CD14-positive monocyte (primary cell): ENCODE measurements around the gene EGLN2. TPM values are rescaled to one million over a fixed set of nuclear protein-coding genes. Genes with fewer than 3 reads are reported as not detected.
"Not testable (repeated sequence)": the region's sequence is repeated elsewhere in the genome, so short reads cannot be mapped to it uniquely, and the experiment has no call there.

ENCODE experiments used
- DNase-seq, 3 donors: peaks; one replicate each; pipeline ENCODE4 v3.0.0-alpha.2; 2011 to 2022
- H2AFZ ChIP-seq: 2 replicates; pipeline ENCODE4 v1.6.0; 2012; ENCODE audit warnings: mild to moderate bottlenecking, low read depth, low read length, inconsistent platforms; ENCODE audit not compliant: insufficient read depth, poor library complexity, severe bottlenecking
- H3K27ac ChIP-seq, 2 donors: 1 replicate in 1 of 2; 2 replicates in 1 of 2; pipeline ENCODE4 v1.5.1; 2012 to 2013; ENCODE audit warnings: low read length in 2 of 2, control low read depth in 1 of 2, inconsistent platforms in 1 of 2, low read depth in 1 of 2, mild to moderate bottlenecking in 1 of 2
- H3K27me3 ChIP-seq, 2 donors: one replicate each; pipeline versions ENCODE4 v1.6.0 to v1.6.1; 2011 to 2013; ENCODE audit warnings: low read length in 2 of 2; ENCODE audit not compliant: control insufficient read depth in 2 of 2, insufficient read depth in 2 of 2
- H3K36me3 ChIP-seq, 2 donors: replicated peaks in 1 of 2; 1 replicate in 1 of 2; 2 replicates in 1 of 2; pipeline versions ENCODE4 v1.5.1 to v1.6.1; 2012 to 2013; ENCODE audit warnings: low read length in 2 of 2, control low read depth in 1 of 2, inconsistent platforms in 1 of 2, mild to moderate bottlenecking in 1 of 2; ENCODE audit not compliant: insufficient read depth in 2 of 2, control insufficient read depth in 1 of 2
- H3K4me1 ChIP-seq, 2 donors: 1 replicate in 1 of 2; 2 replicates in 1 of 2; pipeline versions ENCODE4 v1.5.1 to v1.6.1; 2012 to 2013; ENCODE audit warnings: low read length in 2 of 2, control low read depth in 1 of 2, inconsistent platforms in 1 of 2, mild to moderate bottlenecking in 1 of 2, moderate library complexity in 1 of 2; ENCODE audit not compliant: insufficient read depth in 2 of 2, control insufficient read depth in 1 of 2
- H3K4me2 ChIP-seq: replicated peaks from 2 replicates; pipeline ENCODE3; 2012; ENCODE audit warnings: low read length, moderate library complexity, mild to moderate bottlenecking; ENCODE audit not compliant: poor library complexity, severe bottlenecking; ENCODE audit errors: extremely low read depth
- H3K4me3 ChIP-seq, 3 experiments: fragments of 200-600 bp in 1 of 3; sonication (generic) in 1 of 3; replicated peaks in 1 of 3; 1 replicate in 2 of 3; 2 replicates in 1 of 3; pipeline ENCODE4 v1.5.1; 2011 to 2013; ENCODE audit warnings: low read length in 3 of 3, mild to moderate bottlenecking in 3 of 3, control low read depth in 2 of 3, low read depth in 2 of 3, inconsistent platforms in 1 of 3, moderate library complexity in 1 of 3
- H3K79me2 ChIP-seq: 2 replicates; pipeline ENCODE4 v1.6.0; 2012; ENCODE audit warnings: mild to moderate bottlenecking, control low read depth, inconsistent platforms, low read length, moderate library complexity; ENCODE audit not compliant: insufficient read depth
- H3K9ac ChIP-seq: 2 replicates; pipeline ENCODE4 v1.6.0; 2017; ENCODE audit warnings: low read length, mild to moderate bottlenecking; ENCODE audit not compliant: insufficient read depth, poor library complexity, severe bottlenecking
- H3K9me3 ChIP-seq, 2 donors: replicated peaks in 1 of 2; 1 replicate in 1 of 2; 2 replicates in 1 of 2; pipeline versions ENCODE4 v1.5.1 to v1.6.1; 2012 to 2013; ENCODE audit warnings: low read length in 2 of 2, control low read depth in 1 of 2; ENCODE audit not compliant: control insufficient read depth in 1 of 2, insufficient read depth in 1 of 2
- H4K20me1 ChIP-seq: 2 replicates; pipeline ENCODE4 v1.6.0; 2012; ENCODE audit warnings: mild to moderate bottlenecking, low read length, control low read depth, moderate library complexity; ENCODE audit not compliant: insufficient read depth
- H3K27ac Mint-ChIP-seq, 7 donors: one replicate each; pipeline ENCODE4 v1.8.0; 2020; ENCODE audit warnings: mild to moderate bottlenecking in 7 of 7, mixed read lengths in 7 of 7, moderate library complexity in 6 of 7, inconsistent platforms in 2 of 7
- H3K27me3 Mint-ChIP-seq, 3 donors: one replicate each; pipeline ENCODE4 v1.8.0; 2021 to 2022; ENCODE audit warnings: low read depth in 3 of 3, mild to moderate bottlenecking in 3 of 3, mixed read lengths in 3 of 3, moderate library complexity in 3 of 3, inconsistent platforms in 1 of 3
- H3K36me3 Mint-ChIP-seq, 2 donors: one replicate each; pipeline ENCODE4 v1.8.0; 2020; ENCODE audit warnings: mixed read lengths in 2 of 2, inconsistent platforms in 1 of 2, mild to moderate bottlenecking in 1 of 2
- H3K4me1 Mint-ChIP-seq: one replicate; pipeline ENCODE4 v1.8.0; 2020; ENCODE audit warnings: mild to moderate bottlenecking, mixed read lengths
- H3K4me3 Mint-ChIP-seq, 2 donors: one replicate each; pipeline ENCODE4 v1.8.0; 2020; ENCODE audit warnings: mild to moderate bottlenecking in 2 of 2, mixed read lengths in 2 of 2, moderate library complexity in 1 of 2
- H3K9me3 Mint-ChIP-seq, 7 donors: one replicate each; pipeline ENCODE4 v1.8.0; 2020 to 2022; ENCODE audit warnings: mixed read lengths in 7 of 7, mild to moderate bottlenecking in 6 of 7, moderate library complexity in 6 of 7, inconsistent platforms in 2 of 7
- WGBS: methylation state at CpG from one replicate; pipeline ENCODE4 v1.1.5; 2013; ENCODE audit warnings: missing lambda C conversion rate; ENCODE audit not compliant: insufficient coverage; 5-methylcytosine and 5-hydroxymethylcytosine counted together
- intact Hi-C, 2 donors: fragments of 100-400 bp; cut with micrococcal nuclease; formaldehyde crosslinking; loops; one replicate each; pipeline versions ENCODE4 v1.15.0 to v1.15.1; 2023
- polyA plus RNA-seq, 3 donors: library from polyadenylated mRNA; depleted of rRNA in 1 of 3; unstranded in 2 of 3; stranded (reverse) in 1 of 3; fragments of 300-500 nt in 2 of 3; fragments of >200 nt in 1 of 3; fragmentation: Illumina TruSeq in 2 of 3; gene quantifications; 1 replicate in 2 of 3; 2 replicates in 1 of 3; pipeline ENCODE4 v1.2.3, GENCODE V29; 2012 to 2021

The EGLN2 gene
- polyA plus RNA-seq, 3 donors = 60.6 to 76.8 (median 64.5) TPM

- H3K9me3 Mint-ChIP-seq, H3K27me3 ChIP-seq, H4K20me1 ChIP-seq, H3K9me3 ChIP-seq, H3K36me3 Mint-ChIP-seq, H3K27ac ChIP-seq, H3K4me3 ChIP-seq, H3K4me3 Mint-ChIP-seq, DNase-seq, H3K27me3 Mint-ChIP-seq, H3K4me2 ChIP-seq, H3K79me2 ChIP-seq, H3K9ac ChIP-seq, H3K36me3 ChIP-seq, H2AFZ ChIP-seq, intact Hi-C loops: not testable (repeated sequence)
- peaks cover 32 to 35% of the 10 kb centered on the region in 2 donors for H3K4me1 ChIP-seq
- peak overlapping the region in 2 of 7 donors; percentile 31 to 51 for H3K27ac Mint-ChIP-seq
- peaks cover 44% of the 10 kb centered on the region for H3K4me1 Mint-ChIP-seq
- no CpG with 5 or more reads among the region's 6 CpGs for WGBS
These were observed 26.6 kb downstream of the EGLN2 start for GRCh38 chr19:40825460-40826095.

GRCh38 chr19:40826312-40826698 lies 27.3 kb downstream of the EGLN2 start:
- H3K9ac ChIP-seq, H3K79me2 ChIP-seq, H3K27me3 ChIP-seq, H3K27me3 Mint-ChIP-seq, H3K4me3 Mint-ChIP-seq, H3K9me3 Mint-ChIP-seq, H3K36me3 ChIP-seq, H3K4me2 ChIP-seq, H2AFZ ChIP-seq, H4K20me1 ChIP-seq, H3K27ac ChIP-seq, DNase-seq, H3K4me3 ChIP-seq, H3K36me3 Mint-ChIP-seq, intact Hi-C loops, H3K9me3 ChIP-seq: not testable (repeated sequence)
- Mint-ChIP-seq H3K4me1 (peaks cover 46% of the 10 kb centered on the region), H3K27ac (peak overlapping the region in 2 of 7 donors; percentile 51 to 82)
- 98% methylated on average over 5 of the region's 14 CpGs for WGBS
- H3K4me1 ChIP-seq = peaks cover 32 to 36% of the 10 kb centered on the region in 2 donors

- H3K9me3 ChIP-seq, H3K27me3 ChIP-seq, H3K36me3 ChIP-seq, H3K9me3 Mint-ChIP-seq, H3K36me3 Mint-ChIP-seq, H3K27ac ChIP-seq, H3K4me3 Mint-ChIP-seq, H3K4me2 ChIP-seq, H3K9ac ChIP-seq, H3K4me3 ChIP-seq, intact Hi-C loops, H3K79me2 ChIP-seq, H3K27me3 Mint-ChIP-seq, H4K20me1 ChIP-seq, H2AFZ ChIP-seq: not testable (repeated sequence)
- H3K4me1 ChIP-seq = peaks cover 36 to 40% of the 10 kb centered on the region in 2 donors
- peak overlapping the region in 6 of 7 donors; percentile 46 to 82 (median 47) for H3K27ac Mint-ChIP-seq
- peak; percentile 36 to 53 (median 47) for DNase-seq
- 60% methylated on average over 20 of the region's 29 CpGs for whole genome bisulfite sequencing
- H3K4me1 Mint-ChIP-seq = peaks cover 49% of the 10 kb centered on the region
These were observed 27.9 kb downstream of the EGLN2 start for GRCh38 chr19:40826699-40827385.
